Calu3 (cell line): ENCODE data around the gene ZFP30. TPM values are rescaled to one million over a fixed set of nuclear protein-coding genes. Genes with fewer than 3 reads are reported as not detected.
A peak's percentile ranks its signal among the peaks of the same experiment; 100 is the strongest.

Source experiments
- BruUV-seq: library from RNA; stranded (reverse); fragments of 400-500 nt; replicated peaks from 2 replicates; lab custom pipeline; 2021; lab: Mats Ljungman, UMichigan
- CTCF ChIA-PET: fragments of 300-600 bp; sonication (Branson Sonifier 250); formaldehyde crosslinking; loops from one replicate; lab custom pipeline; 2022; ENCODE audit warnings: antibody characterized with exemption; lab: Charles Lee
- DNase-seq: peaks from one replicate; pipeline ENCODE4 v3.0.0; 2022
- H3K27ac Mint-ChIP-seq: one replicate; pipeline ENCODE4 v1.8.0; 2022; ENCODE audit warnings: mixed read lengths; ENCODE audit not compliant: unreplicated experiment
- H3K27me3 Mint-ChIP-seq: one replicate; pipeline ENCODE4 v1.8.0; 2022; ENCODE audit warnings: mixed read lengths; ENCODE audit not compliant: unreplicated experiment
- H3K36me3 Mint-ChIP-seq: one replicate; pipeline ENCODE4 v1.8.0; 2022; ENCODE audit warnings: mild to moderate bottlenecking, moderate library complexity, mixed read lengths; ENCODE audit not compliant: insufficient read depth, unreplicated experiment
- H3K4me1 Mint-ChIP-seq: one replicate; pipeline ENCODE4 v1.8.0; 2022; ENCODE audit warnings: mild to moderate bottlenecking, low read depth, mixed read lengths; ENCODE audit not compliant: unreplicated experiment
- H3K4me3 Mint-ChIP-seq: one replicate; pipeline ENCODE4 v1.8.0; 2022; ENCODE audit warnings: mild to moderate bottlenecking, low read depth, moderate library complexity, mixed read lengths; ENCODE audit not compliant: unreplicated experiment
- H3K9me3 Mint-ChIP-seq: one replicate; pipeline ENCODE4 v1.8.0; 2022; ENCODE audit warnings: low read depth, mixed read lengths; ENCODE audit not compliant: unreplicated experiment
- CTCF ChIP-seq: fragments of 200-600 bp; IDR thresholded peaks from one replicate; pipeline ENCODE4 v1.8.0; 2022; ENCODE audit warnings: antibody characterized with exemption; ENCODE audit not compliant: unreplicated experiment
- intact Hi-C: fragments of 100-400 bp; cut with micrococcal nuclease; formaldehyde crosslinking; loops from one replicate; pipeline ENCODE4 v1.10.0; 2022; ENCODE audit not compliant: unreplicated experiment
- total RNA-seq: library from RNA; stranded (reverse); gene quantifications from 2 replicates; pipeline ENCODE4 v1.2.3, GENCODE V29; 2022

ZFP30 gene
- total RNA-seq, 1 experiment from 2014 or later: 11.5 TPM

- Mint-ChIP-seq H3K4me3 (peak overlapping the region; percentile 97), H3K9me3 (peaks cover 13% of the 10 kb centered on the region), H3K36me3 (peaks cover 26% of the 10 kb centered on the region), H3K4me1 (peaks cover 21% of the 10 kb centered on the region), H3K27ac (peak overlapping the region; percentile 99), H3K27me3 (no peaks in the 10 kb centered on the region)
- no peak for TF ChIP-seq CTCF
- CTCF ChIA-PET: interaction anchor here (0.6 to 1.6 kb wide), 6 partner anchors 9 to 188 kb away, joined by 3 to 5 read pairs (median 3); partner anchors contain the start of genes ZNF569, ZNF573 and ZNF607
- no TSS peak for BruUV-seq
- peak; percentile 49 for DNase-seq
- intact Hi-C loops: loop anchor here (1.0 to 10.0 kb wide), 3 partner anchors 59 to 180 kb away; partner anchors contain the start of genes ZNF569 and ZNF573
Measured at GRCh38 chr19:37594982-37595382, 60.3 kb downstream of the ZFP30 start.

- Mint-ChIP-seq H3K4me1 (peaks cover 21% of the 10 kb centered on the region), H3K36me3 (peaks cover 26% of the 10 kb centered on the region), H3K27ac (peak within 1 kb of the TSS; percentile 99), H3K9me3 (peaks cover 13% of the 10 kb centered on the region), H3K4me3 (peak within 1 kb of the TSS; percentile 97), H3K27me3 (no peaks in the 10 kb centered on the region)
- no TSS peak for BruUV-seq
- DNase-seq: peak; percentile 95
- intact Hi-C loops: loop anchor here (1.0 to 10.0 kb wide), 3 partner anchors 60 to 180 kb away; partner anchors contain the start of genes ZNF569 and ZNF573
- CTCF ChIA-PET: interaction anchor here (0.5 to 1.6 kb wide), 7 partner anchors 10 to 188 kb away, joined by 3 to 5 read pairs (median 3); partner anchors contain the start of genes ZNF569, ZNF573 and ZNF607
- TF ChIP-seq CTCF: no peak
Measured at GRCh38 chr19:37594304-37594981, 60.8 kb downstream of the ZFP30 start, which contains the start of the genes ZNF540 and ZNF571. TSS of gene ZNF540 (plus strand) at chr19:37594876. CDS start at chr19:37598448, 3,572 bp downstream. TSS of gene ZNF571 (minus strand) at chr19:37594792. CDS start at chr19:37586676, 8,116 bp downstream.

- no peak for TF ChIP-seq CTCF
- H3K4me1 Mint-ChIP-seq: peaks cover 21% of the 10 kb centered on the region
- intact Hi-C loops: loop anchor here (1.0 to 10.0 kb wide), 3 partner anchors 60 to 181 kb away; partner anchors contain the start of genes ZNF569 and ZNF573
- TSS peak; percentile 43 for BruUV-seq
- no peaks in the 10 kb centered on the region for H3K27me3 Mint-ChIP-seq
- peaks cover 16% of the 10 kb centered on the region for H3K9me3 Mint-ChIP-seq
- DNase-seq: no peak
- peak overlapping the region; percentile 97 for H3K4me3 Mint-ChIP-seq
- peak overlapping the region; percentile 99 for H3K27ac Mint-ChIP-seq
- CTCF ChIA-PET: interaction anchor here (1.6 kb wide), 1 partner anchor 186 kb away, joined by 5 read pairs; the partner anchor contains the start of gene ZNF573
- peaks cover 26% of the 10 kb centered on the region for H3K36me3 Mint-ChIP-seq
Measured at GRCh38 chr19:37593996-37594303, 61.3 kb downstream of the ZFP30 start.

GRCh38 chr19:37583340-37583739, 71.9 kb downstream of the ZFP30 start:
- no peaks in the 10 kb centered on the region for H3K4me1 Mint-ChIP-seq
- H3K4me3 Mint-ChIP-seq: no peak overlapping the region
- no peak for TF ChIP-seq CTCF
- H3K27ac Mint-ChIP-seq: no peak overlapping the region
- BruUV-seq: no TSS peak
- intact Hi-C loops: no loop called here
- H3K9me3 Mint-ChIP-seq: peaks cover 20% of the 10 kb centered on the region
- H3K36me3 Mint-ChIP-seq: no peaks in the 10 kb centered on the region
- DNase-seq: no peak
- CTCF ChIA-PET: no interaction called here
- H3K27me3 Mint-ChIP-seq: no peaks in the 10 kb centered on the region
